SH-SY5Y (cell line): ENCODE data around the gene FADS1.

ENCODE experiments used
- GATA2 ChIP-seq: IDR thresholded peaks from 2 replicates; pipeline ENCODE4 v1.6.1; 2011; ENCODE audit warnings: mild to moderate bottlenecking, low read depth, low read length
- GATA3 ChIP-seq: IDR thresholded peaks from 2 replicates; pipeline ENCODE4 v1.6.1; 2011; ENCODE audit warnings: low read depth, mild to moderate bottlenecking, low read length, moderate library complexity

GRCh38 chr11:61820174-61820573 is 3.4 kb upstream of the FADS1 start:
- TF ChIP-seq GATA3 (no peak), GATA2 (no peak)
